HG02970 (cell line): ENCODE measurements around the gene KCNK4.
A peak's percentile ranks its signal among the peaks of the same experiment; 100 is the strongest.

ENCODE experiments used
- ATAC-seq: cut with Tn5 transposase; IDR thresholded peaks from one replicate; pipeline ENCODE4 v1.9.1; 2021; ENCODE audit warnings: mild to moderate bottlenecking, moderate library complexity, moderate number of reproducible peaks; ENCODE audit not compliant: unreplicated experiment, low FRiP score

Gene KCNK4

GRCh38 chr11:64340671-64341335, 49.7 kb downstream of the KCNK4 start:
- ATAC-seq = no peak

- no peak for ATAC-seq
Observed at GRCh38 chr11:64341429-64341828, 50.3 kb downstream of the KCNK4 start.

- ATAC-seq = peak; percentile 38
Observed at GRCh38 chr11:64341851-64342791, 51.0 kb downstream of the KCNK4 start.

- ATAC-seq = no peak
Observed at GRCh38 chr11:64342869-64343745, 52.0 kb downstream of the KCNK4 start.

GRCh38 chr11:64343767-64344559, 52.9 kb downstream of the KCNK4 start:
- ATAC-seq = no peak

- no peak for ATAC-seq
Observed at GRCh38 chr11:64344787-64345186, 53.7 kb downstream of the KCNK4 start.

GRCh38 chr11:64347193-64347867, 56.2 kb downstream of the KCNK4 start:
- no peak for ATAC-seq

- ATAC-seq = no peak
Observed at GRCh38 chr11:64348383-64349024, 57.4 kb downstream of the KCNK4 start.

GRCh38 chr11:64349025-64349387, 57.9 kb downstream of the KCNK4 start:
- no peak for ATAC-seq

- no peak for ATAC-seq
Observed at GRCh38 chr11:64349404-64349803, 58.3 kb downstream of the KCNK4 start.
